ENCODE results near the gene ARFGAP2.

ARFGAP2 gene

GRCh38 chr11:47186076-47186699 lies 9.5 kb upstream of the ARFGAP2 start, which contains the start of gene PACSIN3:
Gene PACSIN3, minus strand, starts transcription at chr11:47186434. Its CDS starts 3,707 bp downstream, at chr11:47182727.
- H3K36me3 ChIP-seq (ENCODE audit: insufficient read depth), result no peaks in the 10 kb centered on the region
- H4K20me1 ChIP-seq (ENCODE audit: insufficient read depth), result no peaks in the 10 kb centered on the region
- H3K4me1 ChIP-seq (ENCODE audit: low read depth, poor library complexity, severe bottlenecking), result peaks cover 13% of the 10 kb centered on the region
- no peaks in the 10 kb centered on the region for H3K79me2 ChIP-seq (ENCODE audit: insufficient read depth, low read depth)
- no peak within 1 kb of the TSS for H3K27ac ChIP-seq
- peaks cover 28% of the 10 kb centered on the region; the same call in 1 of the 2 replicates for H3K27me3 ChIP-seq (ENCODE audit: insufficient read depth, low read depth)
- H3K4me2 ChIP-seq, result peak within 1 kb of the TSS; percentile 72
- H2AFZ ChIP-seq (ENCODE audit: low read depth), result peak within 1 kb of the TSS; percentile 95
- no peak within 1 kb of the TSS for H3K4me3 ChIP-seq (IDR thresholded peaks at IDR 0.05; ENCODE audit: insufficient read depth, low read depth, low read length)
- TF ChIP-seq CTCF (conservative IDR thresholded peaks at IDR 0.05; ENCODE audit: low read depth, low read length), result no peak
- peak within 1 kb of the TSS; percentile 30; the same call in 1 of the 2 replicates for H3K9ac ChIP-seq

- H3K79me2 ChIP-seq (ENCODE audit: insufficient read depth, low read depth), result no peaks in the 10 kb centered on the region
- no peaks in the 10 kb centered on the region for H3K36me3 ChIP-seq (ENCODE audit: insufficient read depth)
- peaks cover 13% of the 10 kb centered on the region for H3K4me1 ChIP-seq (ENCODE audit: low read depth, poor library complexity, severe bottlenecking)
- H3K27ac ChIP-seq, result no peak overlapping the region
- H3K4me2 ChIP-seq, result peak overlapping the region; percentile 45
- peak overlapping the region; percentile 59 for H2AFZ ChIP-seq (ENCODE audit: low read depth)
- H3K27me3 ChIP-seq (ENCODE audit: insufficient read depth, low read depth), result peaks cover 28% of the 10 kb centered on the region; the same call in 1 of the 2 replicates
- peak overlapping the region; percentile 30; the same call in 1 of the 2 replicates for H3K9ac ChIP-seq
- H3K4me3 ChIP-seq (IDR thresholded peaks at IDR 0.05; ENCODE audit: insufficient read depth, low read depth, low read length), result no peak overlapping the region
- TF ChIP-seq CTCF (conservative IDR thresholded peaks at IDR 0.05; ENCODE audit: low read depth, low read length), result no peak
- H4K20me1 ChIP-seq (ENCODE audit: insufficient read depth), result no peaks in the 10 kb centered on the region
These were observed 8.8 kb upstream of the ARFGAP2 start for GRCh38 chr11:47185305-47186075.

- Histone ChIP-seq H2AFZ (ENCODE audit: low read depth) (no peak overlapping the region), H3K36me3 (ENCODE audit: insufficient read depth) (no peaks in the 10 kb centered on the region), H4K20me1 (ENCODE audit: insufficient read depth) (no peaks in the 10 kb centered on the region), H3K27ac (no peak overlapping the region), H3K79me2 (ENCODE audit: insufficient read depth, low read depth) (no peaks in the 10 kb centered on the region), H3K27me3 (ENCODE audit: insufficient read depth, low read depth) (peaks cover 28% of the 10 kb centered on the region; the same call in 1 of the 2 replicates), H3K4me2 (peak overlapping the region; percentile 45; the same call in 1 of the 2 replicates), H3K4me1 (ENCODE audit: low read depth, poor library complexity, severe bottlenecking) (peaks cover 13% of the 10 kb centered on the region), H3K9ac (no peak overlapping the region), H3K4me3 (IDR thresholded peaks at IDR 0.05; ENCODE audit: insufficient read depth, low read depth, low read length) (no peak overlapping the region)
- TF ChIP-seq CTCF (conservative IDR thresholded peaks at IDR 0.05; ENCODE audit: low read depth, low read length), result no peak
These were observed 8.1 kb upstream of the ARFGAP2 start for GRCh38 chr11:47184711-47185304.

GRCh38 chr11:47183969-47184368 lies 7.3 kb upstream of the ARFGAP2 start:
- H3K4me2 ChIP-seq, result no peak overlapping the region
- H3K9ac ChIP-seq, result no peak overlapping the region
- H3K36me3 ChIP-seq (ENCODE audit: insufficient read depth), result no peaks in the 10 kb centered on the region
- no peaks in the 10 kb centered on the region for H3K79me2 ChIP-seq (ENCODE audit: insufficient read depth, low read depth)
- H4K20me1 ChIP-seq (ENCODE audit: insufficient read depth), result no peaks in the 10 kb centered on the region
- no peak overlapping the region for H3K4me3 ChIP-seq (IDR thresholded peaks at IDR 0.05; ENCODE audit: insufficient read depth, low read depth, low read length)
- TF ChIP-seq CTCF (conservative IDR thresholded peaks at IDR 0.05; ENCODE audit: low read depth, low read length), result no peak
- peaks cover 21% of the 10 kb centered on the region; the same call in 1 of the 2 replicates for H3K27me3 ChIP-seq (ENCODE audit: insufficient read depth, low read depth)
- H3K4me1 ChIP-seq (ENCODE audit: low read depth, poor library complexity, severe bottlenecking), result peaks cover 13% of the 10 kb centered on the region
- no peak overlapping the region for H3K27ac ChIP-seq
- H2AFZ ChIP-seq (ENCODE audit: low read depth), result no peak overlapping the region

Data from KMS-11 (cell line).